ENCODE measurements around the gene DHODH. TPM values are rescaled to one million over a fixed set of nuclear protein-coding genes. Genes with fewer than 3 reads are reported as not detected.
"Not testable (repeated sequence)": the region's sequence is repeated elsewhere in the genome, so short reads cannot be mapped to it uniquely, and the experiment has no call there.

DHODH gene
- total RNA-seq, 4 donors from 2014 or later, result 4.5 to 7.8 (median 6.5) TPM

DNA sequence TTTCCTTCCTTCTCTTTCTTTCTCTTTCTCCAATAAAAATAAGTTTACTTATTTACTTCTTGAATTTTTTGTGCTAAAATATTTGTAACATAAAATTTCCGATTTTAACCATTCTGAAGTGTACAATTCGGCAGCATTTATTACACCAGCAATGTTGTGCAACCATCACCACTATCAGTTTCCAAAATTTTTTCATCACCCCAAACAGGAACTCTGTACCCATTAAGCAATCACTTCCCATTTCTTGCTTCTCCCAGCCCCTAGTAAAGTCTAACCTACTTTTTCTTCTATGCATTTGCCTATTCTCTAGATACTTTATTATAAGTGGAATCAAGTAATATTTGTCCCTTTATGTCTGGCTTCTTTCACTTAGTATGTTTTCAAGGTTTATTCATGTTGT, 43.3 kb downstream of the DHODH start:
- 78 to 100% methylated on average over 2 of the region's 2 CpGs for WGBS, 2 donors (ENCODE audit: low coverage in 1 of 2)
- TF ChIP-seq POLR2AphosphoS5 (IDR thresholded peaks at IDR 0.05), result no peak
- no peak for TF ChIP-seq EP300 (IDR thresholded peaks at IDR 0.05)
- TF ChIP-seq, protein P1, sequence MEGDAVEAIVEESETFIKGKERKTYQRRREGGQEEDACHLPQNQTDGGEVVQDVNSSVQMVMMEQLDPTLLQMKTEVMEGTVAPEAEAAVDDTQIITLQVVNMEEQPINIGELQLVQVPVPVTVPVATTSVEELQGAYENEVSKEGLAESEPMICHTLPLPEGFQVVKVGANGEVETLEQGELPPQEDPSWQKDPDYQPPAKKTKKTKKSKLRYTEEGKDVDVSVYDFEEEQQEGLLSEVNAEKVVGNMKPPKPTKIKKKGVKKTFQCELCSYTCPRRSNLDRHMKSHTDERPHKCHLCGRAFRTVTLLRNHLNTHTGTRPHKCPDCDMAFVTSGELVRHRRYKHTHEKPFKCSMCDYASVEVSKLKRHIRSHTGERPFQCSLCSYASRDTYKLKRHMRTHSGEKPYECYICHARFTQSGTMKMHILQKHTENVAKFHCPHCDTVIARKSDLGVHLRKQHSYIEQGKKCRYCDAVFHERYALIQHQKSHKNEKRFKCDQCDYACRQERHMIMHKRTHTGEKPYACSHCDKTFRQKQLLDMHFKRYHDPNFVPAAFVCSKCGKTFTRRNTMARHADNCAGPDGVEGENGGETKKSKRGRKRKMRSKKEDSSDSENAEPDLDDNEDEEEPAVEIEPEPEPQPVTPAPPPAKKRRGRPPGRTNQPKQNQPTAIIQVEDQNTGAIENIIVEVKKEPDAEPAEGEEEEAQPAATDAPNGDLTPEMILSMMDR (IDR thresholded peaks at IDR 0.05), result no peak
- TF ChIP-seq POLR2A (IDR thresholded peaks at IDR 0.05), result no peak
- no peak for ATAC-seq

DNA sequence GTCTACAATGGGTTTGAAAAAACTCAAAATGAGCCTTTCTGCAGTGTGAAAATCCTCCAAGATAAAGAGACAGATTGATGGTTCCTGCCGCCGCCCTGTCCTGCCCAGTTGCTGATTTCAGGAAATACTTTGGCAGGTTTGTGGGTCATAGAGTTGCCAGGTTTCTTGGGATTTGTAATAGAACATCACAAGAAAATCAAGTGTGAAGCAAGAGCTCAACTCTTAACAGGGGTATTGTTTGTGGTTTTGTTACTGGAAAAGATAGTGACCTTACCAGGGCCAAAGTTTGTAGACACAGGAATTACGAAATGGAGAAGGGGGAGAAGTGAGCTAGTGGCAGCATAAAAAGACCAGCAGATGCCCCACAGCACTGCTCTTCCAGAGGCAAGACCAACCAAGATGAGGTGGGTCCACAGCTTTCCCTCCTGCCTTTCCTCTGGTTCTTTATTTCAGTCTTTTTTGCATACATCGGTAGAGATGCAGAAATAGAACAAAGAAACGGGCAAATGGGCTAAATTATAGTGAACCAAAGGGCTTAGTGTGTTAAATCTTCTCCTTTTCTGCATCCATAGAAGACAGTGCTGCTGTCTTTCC, 45.8 kb downstream of the DHODH start, which contains the start of gene HP:
Gene HP, plus strand, starts transcription at position 252 of the 594 bp plus-strand sequence. Its CDS starts 148 bp downstream, at position 400.
- H3K27me3 ChIP-seq, H3K27ac ChIP-seq, H3K9me3 ChIP-seq, ATAC-seq, H3K36me3 ChIP-seq, H3K4me1 ChIP-seq, H3K4me3 ChIP-seq: not testable (repeated sequence)
- WGBS, 2 donors (ENCODE audit: low coverage in 1 of 2), result 73 to 100% methylated on average over 4 to 5 of the region's 5 CpGs

More for the DNA sequence above, 43.3 kb downstream of the DHODH start:
- Histone ChIP-seq H3K27me3 (no peaks in the 10 kb centered on the region), H3K9me3 (peaks cover 0 to 4% (median 0%) of the 10 kb centered on the region in 3 donors), H3K4me1 (no peaks in the 10 kb centered on the region), H3K4me3 (no peak overlapping the region), H3K27ac (no peak overlapping the region), H3K36me3 (peaks cover 0 to 6% of the 10 kb centered on the region in 2 donors)

DNA sequence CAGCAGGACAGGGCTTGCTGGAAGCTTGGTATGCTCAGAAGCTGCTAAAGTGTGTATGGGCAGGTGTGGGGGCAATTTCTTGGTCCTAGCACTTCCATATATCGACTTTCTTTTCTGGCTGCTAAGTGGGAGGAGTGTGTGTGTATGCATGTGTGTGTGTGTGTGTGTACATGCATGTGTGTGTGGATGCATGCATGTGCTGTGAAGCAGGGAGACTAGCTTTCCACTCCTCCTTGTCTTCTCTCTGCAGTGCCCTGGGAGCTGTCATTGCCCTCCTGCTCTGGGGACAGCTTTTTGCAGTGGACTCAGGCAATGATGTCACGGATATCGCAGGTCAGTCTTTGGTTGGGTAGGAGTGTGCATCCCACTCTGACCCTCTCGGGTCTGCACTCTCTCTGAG, 47.4 kb downstream of the DHODH start:
- TF ChIP-seq, protein P1 (IDR thresholded peaks at IDR 0.05), result no peak
- TF ChIP-seq POLR2AphosphoS5 (IDR thresholded peaks at IDR 0.05) (no peak), EP300 (IDR thresholded peaks at IDR 0.05) (no peak), POLR2A (IDR thresholded peaks at IDR 0.05) (no peak)
- Histone ChIP-seq H3K27ac (no peak overlapping the region), H3K27me3 (no peaks in the 10 kb centered on the region), H3K9me3 (no peaks in the 10 kb centered on the region), H3K36me3 (no peaks in the 10 kb centered on the region), H3K4me3 (no peak overlapping the region), H3K4me1 (no peaks in the 10 kb centered on the region)
- WGBS, 2 donors (ENCODE audit: low coverage in 1 of 2), result 65 to 100% methylated on average over 1 to 2 of the region's 4 CpGs
- ATAC-seq, result no peak

DNA sequence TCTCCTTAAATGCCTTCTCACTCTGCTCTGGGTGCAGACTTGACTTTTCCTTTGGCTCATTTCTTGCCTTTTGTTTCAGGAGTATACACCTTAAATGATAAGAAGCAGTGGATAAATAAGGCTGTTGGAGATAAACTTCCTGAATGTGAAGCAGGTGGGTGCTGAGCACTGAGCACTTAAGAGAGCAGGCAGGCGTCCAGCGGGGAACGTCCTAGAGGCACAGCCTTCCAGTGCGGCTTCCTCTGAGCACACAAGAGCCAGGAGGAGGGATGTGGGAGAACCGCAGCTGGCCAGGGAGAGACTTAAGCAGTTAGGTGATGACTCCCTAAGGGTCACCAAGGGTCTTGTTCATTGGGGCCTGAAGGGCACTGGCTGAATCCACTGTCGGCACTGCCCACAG, 48.8 kb downstream of the DHODH start:
- H3K36me3 ChIP-seq, H3K4me3 ChIP-seq, H3K27ac ChIP-seq, H3K4me1 ChIP-seq, H3K27me3 ChIP-seq, H3K9me3 ChIP-seq, ATAC-seq: not testable (repeated sequence)
- WGBS, 2 donors (ENCODE audit: low coverage in 1 of 2), result no CpG with 5 or more reads among the region's 6 CpGs

DNA sequence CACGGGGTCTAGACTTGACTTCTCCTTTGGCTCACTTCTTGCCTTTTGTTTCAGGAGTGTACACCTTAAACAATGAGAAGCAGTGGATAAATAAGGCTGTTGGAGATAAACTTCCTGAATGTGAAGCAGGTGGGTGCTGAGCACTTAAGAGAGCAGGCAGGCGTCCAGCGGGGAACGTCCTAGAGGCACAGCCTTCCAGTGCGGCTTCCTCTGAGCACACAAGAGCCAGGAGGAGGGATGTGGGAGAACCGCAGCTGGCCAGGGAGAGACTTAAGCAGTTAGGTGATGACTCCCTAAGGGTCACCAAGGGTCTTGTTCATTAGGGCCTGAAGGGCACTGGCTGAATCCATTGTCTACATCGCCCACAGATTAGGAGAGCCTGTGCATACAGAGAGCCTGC, 50.5 kb downstream of the DHODH start:
- not testable (repeated sequence) for H3K27me3 ChIP-seq, H3K9me3 ChIP-seq, H3K4me1 ChIP-seq, H3K27ac ChIP-seq, H3K4me3 ChIP-seq, H3K36me3 ChIP-seq, ATAC-seq
- WGBS, 2 donors (ENCODE audit: low coverage in 1 of 2), result 51 to 94% methylated on average over 2 to 3 of the region's 7 CpGs

DNA sequence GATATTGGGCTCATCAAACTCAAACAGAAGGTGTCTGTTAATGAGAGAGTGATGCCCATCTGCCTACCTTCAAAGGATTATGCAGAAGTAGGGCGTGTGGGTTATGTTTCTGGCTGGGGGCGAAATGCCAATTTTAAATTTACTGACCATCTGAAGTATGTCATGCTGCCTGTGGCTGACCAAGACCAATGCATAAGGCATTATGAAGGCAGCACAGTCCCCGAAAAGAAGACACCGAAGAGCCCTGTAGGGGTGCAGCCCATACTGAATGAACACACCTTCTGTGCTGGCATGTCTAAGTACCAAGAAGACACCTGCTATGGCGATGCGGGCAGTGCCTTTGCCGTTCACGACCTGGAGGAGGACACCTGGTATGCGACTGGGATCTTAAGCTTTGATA, 51.9 kb downstream of the DHODH start:
- ATAC-seq, result no peak
- Histone ChIP-seq H3K36me3 (peaks cover 0 to 5% of the 10 kb centered on the region in 2 donors), H3K27ac (no peak overlapping the region), H3K4me3 (no peak overlapping the region), H3K4me1 (no peaks in the 10 kb centered on the region), H3K27me3 (no peaks in the 10 kb centered on the region), H3K9me3 (no peaks in the 10 kb centered on the region)
- TF ChIP-seq, protein P1 (IDR thresholded peaks at IDR 0.05), result no peak
- TF ChIP-seq POLR2A (IDR thresholded peaks at IDR 0.05), result no peak
- no peak for TF ChIP-seq EP300 (IDR thresholded peaks at IDR 0.05)
- TF ChIP-seq POLR2AphosphoS5 (IDR thresholded peaks at IDR 0.05), result no peak
- 86% methylated on average over 1 of the region's 9 CpGs; no CpG with 5 or more reads in 1 of the 2 donors for WGBS, 2 donors (ENCODE audit: low coverage in 1 of 2)

Measured in gastroesophageal sphincter (tissue), 4 donors.